Loucy (cell line): ENCODE measurements around the gene BCL2L12.

Experiments used
- CTCF ChIP-seq: fragments of 200-600 bp; sonication (generic); conservative IDR thresholded peaks from 2 replicates; pipeline ENCODE4 v1.5.1; 2014; ENCODE audit warnings: mild to moderate bottlenecking, antibody characterized with exemption, low read length
- EZH2phosphoT487 ChIP-seq: fragments of 200-600 bp; IDR thresholded peaks from 2 replicates; pipeline ENCODE4 v1.6.1; 2018; ENCODE audit warnings: antibody characterized with exemption, mild to moderate bottlenecking, moderate library complexity, borderline replicate concordance

- TF ChIP-seq CTCF (no peak), EZH2phosphoT487 (no peak)
Observed at GRCh38 chr19:49705919-49706318, 40.2 kb downstream of the BCL2L12 start.
